Lung (tissue), 12 donors: ENCODE measurements around the gene COG7. TPM values are rescaled to one million over a fixed set of nuclear protein-coding genes. Genes with fewer than 3 reads are reported as not detected.
"Not testable (repeated sequence)": the region's sequence is repeated elsewhere in the genome, so short reads cannot be mapped to it uniquely, and the experiment has no call there.

Source experiments
- ATAC-seq: fragments of 200-7000 bp; cut with Tn5 transposase; one replicate; pipeline ENCODE4 v1.9.1; 2020; ENCODE audit warnings: moderate number of reproducible peaks; ENCODE audit not compliant: insufficient read depth, low FRiP score
- DNase-seq, 3 donors: peaks; one replicate each; pipeline ENCODE4 v3.0.0-alpha.2; 2013 to 2017
- H3K27ac ChIP-seq, 2 donors: one replicate each; pipeline ENCODE4 v1.5.1; 2013; ENCODE audit warnings: mild to moderate bottlenecking in 2 of 2, moderate library complexity in 2 of 2, control low read depth in 1 of 2, inconsistent platforms in 1 of 2, low read depth in 1 of 2, low read length in 1 of 2
- H3K27me3 ChIP-seq, 3 donors: one replicate each; pipeline ENCODE4 v1.5.1; 2013; ENCODE audit warnings: low read length in 2 of 3; ENCODE audit not compliant: control insufficient read depth in 3 of 3, insufficient read depth in 3 of 3
- H3K36me3 ChIP-seq, 4 donors: one replicate each; pipeline ENCODE4 v1.5.1; 2013; ENCODE audit warnings: low read length in 4 of 4, mild to moderate bottlenecking in 1 of 4, moderate library complexity in 1 of 4; ENCODE audit not compliant: control insufficient read depth in 4 of 4, insufficient read depth in 4 of 4
- H3K4me1 ChIP-seq, 5 donors: one replicate each; pipeline ENCODE4 v1.5.1; 2013; ENCODE audit warnings: low read length in 5 of 5, mild to moderate bottlenecking in 2 of 5, moderate library complexity in 1 of 5; ENCODE audit not compliant: control insufficient read depth in 5 of 5, insufficient read depth in 5 of 5
- H3K4me3 ChIP-seq: one replicate; pipeline ENCODE4 v1.5.1; 2013; ENCODE audit warnings: mild to moderate bottlenecking, control low read depth, moderate library complexity
- H3K9ac ChIP-seq, 2 donors: one replicate each; pipeline ENCODE4 v1.5.1; 2013; ENCODE audit warnings: low read length in 2 of 2, control low read depth in 1 of 2; ENCODE audit not compliant: insufficient read depth in 1 of 2
- H3K9me3 ChIP-seq, 4 donors: one replicate each; pipeline ENCODE4 v1.5.1; 2013; ENCODE audit warnings: low read length in 3 of 4, mild to moderate bottlenecking in 1 of 4, moderate library complexity in 1 of 4; ENCODE audit not compliant: control insufficient read depth in 4 of 4, insufficient read depth in 3 of 4
- WGBS, 2 donors: extraction: QIAGEN DNeasy Blood & Tissue Kit; methylation state at CpG; one replicate each; pipeline ENCODE4 v1.1.7; 2013; 5-methylcytosine and 5-hydroxymethylcytosine counted together
- polyA plus RNA-seq, 2 donors: library from polyadenylated mRNA; stranded (reverse); fragments of 200-250 nt; gene quantifications; one replicate each; pipeline ENCODE4 v1.2.1, GENCODE V29; 2013
- total RNA-seq, 2 donors: library from RNA; depleted of rRNA in 1 of 2; stranded (reverse); fragments of >200 nt in 1 of 2; gene quantifications; one replicate each; pipeline ENCODE4 v1.2.1, GENCODE V29; 2014 to 2021
- TF ChIP-seq, protein P1 (sequence below): IDR thresholded peaks from 2 replicates; pipeline ENCODE4 v1.5.1; 2012; ENCODE audit warnings: mild to moderate bottlenecking; ENCODE audit errors: control extremely low read depth, extremely low read depth
- donor health status: control.
- donor health status: control.
- donor health status: Bipolar disorder and iron deficiency.
- donor health status: healthy.
- donor health status: DM: yes; HTN: yes; CAD: no.

COG7 gene
- total and polyA plus RNA-seq, 4 donors, result 14.9 to 34.0 (median 20.0) TPM

DNA sequence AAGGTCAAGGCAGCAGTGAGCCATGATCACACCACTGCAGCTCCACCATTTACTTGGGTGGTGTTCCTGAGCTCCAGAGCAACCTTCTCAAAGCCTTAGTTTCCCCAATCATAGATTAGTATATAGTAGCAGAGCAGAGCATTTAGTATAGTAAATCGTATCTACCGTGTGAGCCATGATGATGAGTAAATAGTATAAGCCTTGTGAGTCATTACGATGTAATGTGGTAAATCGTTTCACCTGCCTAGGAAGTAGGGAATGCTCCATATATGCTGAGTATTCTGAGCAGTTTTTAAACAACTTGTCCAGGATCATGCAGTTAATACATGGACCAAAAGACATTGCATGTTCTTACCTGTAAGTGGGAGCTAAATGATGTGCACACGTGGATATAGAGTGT is 84.5 kb downstream of the COG7 start:
- Histone ChIP-seq H3K36me3 (no peaks in the 10 kb centered on the region), H3K27me3 (no peaks in the 10 kb centered on the region), H3K4me3 (no peak overlapping the region), H3K27ac (no peak overlapping the region), H3K9ac (no peak overlapping the region), H3K4me1 (no peaks in the 10 kb centered on the region), H3K9me3 (no peaks in the 10 kb centered on the region)
- no peak for ATAC-seq
- TF ChIP-seq, protein P1, sequence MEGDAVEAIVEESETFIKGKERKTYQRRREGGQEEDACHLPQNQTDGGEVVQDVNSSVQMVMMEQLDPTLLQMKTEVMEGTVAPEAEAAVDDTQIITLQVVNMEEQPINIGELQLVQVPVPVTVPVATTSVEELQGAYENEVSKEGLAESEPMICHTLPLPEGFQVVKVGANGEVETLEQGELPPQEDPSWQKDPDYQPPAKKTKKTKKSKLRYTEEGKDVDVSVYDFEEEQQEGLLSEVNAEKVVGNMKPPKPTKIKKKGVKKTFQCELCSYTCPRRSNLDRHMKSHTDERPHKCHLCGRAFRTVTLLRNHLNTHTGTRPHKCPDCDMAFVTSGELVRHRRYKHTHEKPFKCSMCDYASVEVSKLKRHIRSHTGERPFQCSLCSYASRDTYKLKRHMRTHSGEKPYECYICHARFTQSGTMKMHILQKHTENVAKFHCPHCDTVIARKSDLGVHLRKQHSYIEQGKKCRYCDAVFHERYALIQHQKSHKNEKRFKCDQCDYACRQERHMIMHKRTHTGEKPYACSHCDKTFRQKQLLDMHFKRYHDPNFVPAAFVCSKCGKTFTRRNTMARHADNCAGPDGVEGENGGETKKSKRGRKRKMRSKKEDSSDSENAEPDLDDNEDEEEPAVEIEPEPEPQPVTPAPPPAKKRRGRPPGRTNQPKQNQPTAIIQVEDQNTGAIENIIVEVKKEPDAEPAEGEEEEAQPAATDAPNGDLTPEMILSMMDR, result no peak
- WGBS, 2 donors, result 71 to 80% methylated on average over 5 of the region's 5 CpGs
- no peak for DNase-seq

DNA sequence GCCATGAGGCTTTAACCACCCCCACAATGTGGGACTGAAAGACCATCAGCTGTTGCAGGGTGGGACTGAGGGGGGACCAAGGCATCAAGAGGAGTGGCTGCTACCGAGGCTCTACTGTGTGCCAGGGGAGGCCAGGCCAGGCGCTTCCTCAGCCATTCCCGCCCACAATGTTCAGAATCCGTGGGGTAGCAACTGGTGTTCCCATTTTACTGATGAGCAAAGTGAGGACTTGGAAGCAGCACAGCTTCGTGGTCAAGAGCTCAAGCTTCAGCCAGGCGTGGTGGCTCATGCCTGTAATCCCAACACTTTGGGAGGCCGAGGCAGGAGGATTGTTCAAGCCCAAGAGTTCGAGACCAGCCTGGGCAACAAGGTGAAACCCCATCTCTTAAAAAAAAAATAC is 85.0 kb downstream of the COG7 start:
- no peaks in the 10 kb centered on the region for H3K27me3 ChIP-seq
- TF ChIP-seq, protein P1, result no peak
- 86 to 90% methylated on average over 8 of the region's 8 CpGs for WGBS, 2 donors
- H3K36me3 ChIP-seq, result no peaks in the 10 kb centered on the region
- H3K4me1 ChIP-seq, result peaks cover 0 to 2% (median 0%) of the 10 kb centered on the region in 5 donors
- no peak overlapping the region for H3K9ac ChIP-seq
- DNase-seq (no peak), ATAC-seq (no peak)
- no peak overlapping the region for H3K4me3 ChIP-seq
- no peak overlapping the region for H3K27ac ChIP-seq
- H3K9me3 ChIP-seq, result no peaks in the 10 kb centered on the region

DNA sequence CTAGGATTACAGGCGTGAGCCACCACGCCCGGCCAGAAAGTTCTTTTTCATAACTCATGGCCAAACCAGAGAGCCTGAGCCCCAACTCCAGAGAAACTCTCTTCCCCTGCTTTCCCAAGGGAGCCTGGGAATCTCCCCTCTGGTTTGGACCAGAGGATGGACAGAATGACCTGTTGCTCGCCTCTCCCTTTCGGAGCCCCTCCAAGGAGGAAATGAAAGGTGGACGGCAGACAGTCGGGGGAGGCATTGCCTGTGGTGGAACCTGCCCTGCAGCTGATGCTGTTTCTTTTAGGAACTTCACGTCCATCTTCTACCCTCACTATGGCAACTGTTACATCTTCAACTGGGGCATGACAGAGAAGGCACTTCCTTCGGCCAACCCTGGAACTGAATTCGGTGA is 85.4 kb downstream of the COG7 start:
- no peaks in the 10 kb centered on the region for H3K27me3 ChIP-seq
- H3K9ac ChIP-seq, result no peak overlapping the region
- no peak for ATAC-seq
- peaks cover 0 to 6% (median 0%) of the 10 kb centered on the region in 5 donors for H3K4me1 ChIP-seq
- TF ChIP-seq, protein P1, result no peak
- H3K36me3 ChIP-seq, result no peaks in the 10 kb centered on the region
- H3K9me3 ChIP-seq, result no peaks in the 10 kb centered on the region
- no peak overlapping the region for H3K27ac ChIP-seq
- DNase-seq, result no peak
- no peak overlapping the region for H3K4me3 ChIP-seq
- WGBS, 2 donors, result 84 to 92% methylated on average over 10 of the region's 10 CpGs

DNA sequence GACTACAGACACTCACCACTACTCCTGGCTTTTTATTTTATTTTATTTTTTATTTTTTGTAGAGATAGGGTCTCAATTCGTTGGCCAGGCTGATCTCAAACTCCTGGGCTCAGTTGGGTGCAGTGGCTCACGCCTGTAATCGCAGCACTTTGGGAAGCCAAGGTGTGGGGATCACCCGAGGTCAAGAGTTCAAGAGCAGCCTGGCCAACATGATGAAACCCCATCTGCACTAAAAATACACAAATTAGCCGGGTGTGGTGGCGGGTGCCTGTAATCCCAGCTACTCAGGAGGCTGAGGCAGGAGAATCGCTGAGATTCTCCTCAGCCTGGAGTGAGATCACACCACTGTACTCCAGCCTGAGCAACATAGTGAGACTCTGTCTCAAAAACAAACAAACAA is 86.6 kb downstream of the COG7 start:
- not testable (repeated sequence) for ATAC-seq, H3K27ac ChIP-seq, H3K4me1 ChIP-seq, H3K9ac ChIP-seq, H3K36me3 ChIP-seq, H3K27me3 ChIP-seq, DNase-seq, H3K9me3 ChIP-seq, H3K4me3 ChIP-seq
- WGBS, 2 donors, result 77 to 86% methylated on average over 7 of the region's 7 CpGs
